H1 (cell line): ENCODE data around the gene CSNK1G3. TPM values are rescaled to one million over a fixed set of nuclear protein-coding genes. Genes with fewer than 3 reads are reported as not detected.

Experiments used
- CBX8 ChIP-seq: fragments of 300-800, 300-1000 bp; sonication (generic); IDR thresholded peaks from 2 replicates; pipeline ENCODE4 v1.7.1; 2016; ENCODE audit warnings: low read depth, low read length, borderline replicate concordance
- CHD1 ChIP-seq: IDR thresholded peaks from 2 replicates; pipeline ENCODE4 v1.6.1; 2012; ENCODE audit warnings: low read depth, low read length, improper control_type of control experiment
- EP300 ChIP-seq, 2 experiments: IDR thresholded peaks; 1 replicate in 1 of 2; 2 replicates in 1 of 2; pipeline ENCODE4 v1.6.1; 2011 to 2012; ENCODE audit warnings: low read depth in 2 of 2, low read length in 2 of 2, mild to moderate bottlenecking in 2 of 2, borderline replicate concordance in 1 of 2, inconsistent platforms in 1 of 2, moderate library complexity in 1 of 2
- HDAC6 ChIP-seq: IDR thresholded peaks from one replicate; pipeline ENCODE4 v1.7.1; 2012; ENCODE audit warnings: low read depth, mild to moderate bottlenecking, inconsistent platforms, low read length, moderate library complexity
- POLR2A ChIP-seq, 2 experiments: IDR thresholded peaks; 1 replicate in 1 of 2; 2 replicates in 1 of 2; pipeline ENCODE4 v1.6.1; 2011; ENCODE audit warnings: low read depth in 2 of 2, low read length in 2 of 2, mild to moderate bottlenecking in 2 of 2; ENCODE audit errors: control extremely low read depth in 1 of 2
- SIN3A ChIP-seq, 2 experiments: IDR thresholded peaks in 1 of 2; conservative IDR thresholded peaks in 1 of 2; 2 replicates each; pipeline ENCODE4 v1.6.1; 2011 to 2012; ENCODE audit warnings: low read length in 2 of 2, improper control_type of control experiment in 1 of 2, low read depth in 1 of 2, mild to moderate bottlenecking in 1 of 2
- SUZ12 ChIP-seq: fragments of 200-600 bp; sonication (generic); IDR thresholded peaks from 2 replicates; pipeline ENCODE4 v1.6.1; 2012; ENCODE audit warnings: mild to moderate bottlenecking, inconsistent platforms, low read length, moderate library complexity, mixed read lengths
- polyA plus RNA-seq, 7 experiments: library from polyadenylated mRNA; depleted of rRNA in 3 of 7; stranded (reverse) in 5 of 7; unstranded in 2 of 7; fragments of >200 nt in 5 of 7; fragments of 200-250 nt in 2 of 7; gene quantifications; 1 replicate in 5 of 7; 2 replicates in 1 of 7; 4 replicates in 1 of 7; pipeline versions ENCODE4 v1.2.1 to v1.2.3, GENCODE V29; 2011 to 2013; ENCODE audit warnings: missing spikeins in 2 of 7, mixed read lengths in 2 of 7
- total RNA-seq: library from RNA; stranded (reverse); fragmentation: NEBNext Ultra II Directional; extraction: Animal tissue kit (Norgen Biotek cat#: 25700); gene quantifications from 2 replicates; pipeline ENCODE4 v1.2.1, GENCODE V29; 2021

Gene CSNK1G3
- total and polyA plus RNA-seq, 2 of the 8 experiments (the other 6 are each of a cell fraction or from before 2014, with no cell fraction given): 10.6 to 58.9 TPM

- TF ChIP-seq CBX8 (no peak), SIN3A (conservative IDR thresholded peaks at IDR 0.05 in 1 of 2, IDR thresholded peaks at IDR 0.05 in 1 of 2; ENCODE audit: low read depth in 1 of 2, low read length in 2 of 2) (no peak), EP300 (IDR thresholded peaks at IDR 0.05; ENCODE audit: borderline replicate concordance in 1 of 2, low read depth in 2 of 2, low read length in 2 of 2) (no peak), SUZ12 (no peak), CHD1 (no peak), POLR2A (IDR thresholded peaks at IDR 0.05; ENCODE audit: control extremely low read depth in 1 of 2, low read depth in 2 of 2, low read length in 2 of 2) (no peak), HDAC6 (no peak)
Measured at GRCh38 chr5:123558762-123559433, 46.9 kb downstream of the CSNK1G3 start (continued).
